H9 (cell line): ENCODE measurements around the gene MARVELD1. TPM values are rescaled to one million over a fixed set of nuclear protein-coding genes. Genes with fewer than 3 reads are reported as not detected.

ENCODE experiments used
- DNase-seq: peaks from one replicate; pipeline ENCODE4 v3.0.0-alpha.2; 2017
- H2AFZ ChIP-seq: one replicate; pipeline ENCODE4 v1.6.1; 2013; ENCODE audit warnings: mild to moderate bottlenecking, low read length, control low read depth, moderate library complexity
- H2AK5ac ChIP-seq: 2 replicates; pipeline ENCODE4 v1.6.1; 2013; ENCODE audit warnings: low read length, control low read depth, mixed read lengths; ENCODE audit not compliant: insufficient read length
- H2BK120ac ChIP-seq: one replicate; pipeline ENCODE4 v1.6.1; 2013; ENCODE audit warnings: low read depth, mild to moderate bottlenecking, low read length, control low read depth, inconsistent platforms; ENCODE audit not compliant: poor library complexity, severe bottlenecking
- H2BK12ac ChIP-seq: 2 replicates; pipeline ENCODE4 v1.6.1; 2013; ENCODE audit warnings: low read length, control low read depth, mixed read lengths, low read depth; ENCODE audit not compliant: insufficient read length
- H2BK15ac ChIP-seq: 2 replicates; pipeline ENCODE4 v1.6.1; 2013; ENCODE audit warnings: low read depth, low read length, control low read depth
- H2BK20ac ChIP-seq: one replicate; pipeline ENCODE4 v1.6.1; 2013; ENCODE audit warnings: low read depth, mild to moderate bottlenecking, low read length, control low read depth, inconsistent platforms; ENCODE audit not compliant: poor library complexity, severe bottlenecking
- H2BK5ac ChIP-seq: 2 replicates; pipeline ENCODE4 v1.6.1; 2013; ENCODE audit warnings: low read length, control low read depth, mixed read lengths; ENCODE audit not compliant: insufficient read length
- H3K14ac ChIP-seq: 2 replicates; pipeline ENCODE4 v1.6.1; 2013; ENCODE audit warnings: low read length, control low read depth; ENCODE audit not compliant: insufficient read depth
- H3K18ac ChIP-seq: 2 replicates; pipeline ENCODE4 v1.6.1; 2013; ENCODE audit warnings: low read depth, mild to moderate bottlenecking, mixed read lengths, low read length, control low read depth; ENCODE audit not compliant: insufficient read length
- H3K23ac ChIP-seq: 2 replicates; pipeline ENCODE4 v1.6.1; 2013; ENCODE audit warnings: low read length, control low read depth, mixed read lengths, low read depth; ENCODE audit not compliant: insufficient read length
- H3K23me2 ChIP-seq: 2 replicates; pipeline ENCODE4 v1.6.1; 2013; ENCODE audit warnings: low read depth, mild to moderate bottlenecking, mixed read lengths, low read length, control low read depth; ENCODE audit not compliant: insufficient read length, poor library complexity, severe bottlenecking
- H3K27ac ChIP-seq: 2 replicates; pipeline ENCODE4 v1.5.1; 2013; ENCODE audit warnings: low read length, control low read depth, mixed read lengths, low read depth; ENCODE audit not compliant: insufficient read length
- H3K27me3 ChIP-seq: 2 replicates; pipeline ENCODE4 v1.6.1; 2013; ENCODE audit warnings: low read length, control low read depth, inconsistent platforms; ENCODE audit not compliant: insufficient read depth
- H3K4ac ChIP-seq: 2 replicates; pipeline ENCODE4 v1.6.1; 2013; ENCODE audit warnings: low read depth, mild to moderate bottlenecking, control low read depth, inconsistent platforms, low read length, moderate library complexity
- H3K4me1 ChIP-seq: 2 replicates; pipeline ENCODE4 v1.6.1; 2013; ENCODE audit warnings: low read length, control low read depth, inconsistent platforms; ENCODE audit not compliant: insufficient read depth
- H3K4me2 ChIP-seq: 2 replicates; pipeline ENCODE4 v1.6.1; 2013; ENCODE audit warnings: low read length, control low read depth, mixed read lengths; ENCODE audit not compliant: insufficient read length, insufficient read depth
- H3K56ac ChIP-seq: 2 replicates; pipeline ENCODE4 v1.6.1; 2013; ENCODE audit warnings: low read depth, mild to moderate bottlenecking, mixed read lengths, low read length, control low read depth; ENCODE audit not compliant: insufficient read length
- H3K79me1 ChIP-seq: 2 replicates; pipeline ENCODE4 v1.6.1; 2013; ENCODE audit warnings: low read depth, mild to moderate bottlenecking, moderate library complexity, low read length, control low read depth, inconsistent platforms; ENCODE audit not compliant: insufficient read depth, poor library complexity, severe bottlenecking
- H3K79me2 ChIP-seq: 2 replicates; pipeline ENCODE4 v1.6.1; 2013; ENCODE audit warnings: low read length, control low read depth, inconsistent platforms; ENCODE audit not compliant: insufficient read depth
- H3K9ac ChIP-seq: 2 replicates; pipeline ENCODE4 v1.6.1; 2013; ENCODE audit warnings: low read length, control low read depth, mixed read lengths; ENCODE audit not compliant: insufficient read length; ENCODE audit errors: extremely low read depth
- H3K9me3 ChIP-seq: one replicate; pipeline ENCODE4 v1.6.1; 2013; ENCODE audit warnings: low read depth, low read length, inconsistent platforms; ENCODE audit not compliant: control insufficient read depth
- H3T11ph ChIP-seq: one replicate; pipeline ENCODE4 v1.6.1; 2013; ENCODE audit warnings: mild to moderate bottlenecking, low read length, control low read depth, inconsistent platforms
- H4K20me1 ChIP-seq: one replicate; pipeline ENCODE4 v1.6.1; 2013; ENCODE audit not compliant: control insufficient read depth, insufficient read length, insufficient read depth
- H4K5ac ChIP-seq: 2 replicates; pipeline ENCODE4 v1.6.1; 2013; ENCODE audit warnings: low read depth, mild to moderate bottlenecking, mixed read lengths, low read length, control low read depth; ENCODE audit not compliant: insufficient read length
- H4K8ac ChIP-seq: replicated peaks from 2 replicates; pipeline ENCODE4 v1.6.1; 2013; ENCODE audit warnings: low read length, control low read depth, mixed read lengths, low read depth; ENCODE audit not compliant: insufficient read length
- H4K91ac ChIP-seq: 2 replicates; pipeline ENCODE4 v1.6.1; 2013; ENCODE audit warnings: low read depth, mild to moderate bottlenecking, moderate library complexity, mixed read lengths, low read length, control low read depth; ENCODE audit not compliant: insufficient read length
- H3K27ac Mint-ChIP-seq, 3 experiments: 2 replicates in 2 of 3; 3 replicates in 1 of 3; pipeline ENCODE4 v1.8.0; 2020 to 2021; ENCODE audit warnings: mixed read lengths in 3 of 3, mild to moderate bottlenecking in 1 of 3, moderate library complexity in 1 of 3
- H3K27me3 Mint-ChIP-seq: 2 replicates; pipeline ENCODE4 v1.8.0; 2021; ENCODE audit warnings: low read depth, mild to moderate bottlenecking, moderate library complexity, mixed read lengths
- H3K36me3 Mint-ChIP-seq, 3 experiments: 2 replicates in 2 of 3; 3 replicates in 1 of 3; pipeline ENCODE4 v1.8.0; 2020 to 2021; ENCODE audit warnings: low read depth in 3 of 3, mixed read lengths in 3 of 3; ENCODE audit not compliant: insufficient read depth in 1 of 3
- H3K4me1 Mint-ChIP-seq, 2 experiments: 2 replicates each; pipeline ENCODE4 v1.8.0; 2020; ENCODE audit warnings: mixed read lengths in 2 of 2
- H3K4me3 Mint-ChIP-seq, 2 experiments: 2 replicates in 1 of 2; 3 replicates in 1 of 2; pipeline ENCODE4 v1.8.0; 2020 to 2021; ENCODE audit warnings: mild to moderate bottlenecking in 2 of 2, mixed read lengths in 2 of 2, moderate library complexity in 1 of 2
- H3K9me3 Mint-ChIP-seq, 2 experiments: 2 replicates in 1 of 2; 3 replicates in 1 of 2; pipeline ENCODE4 v1.8.0; 2020; ENCODE audit warnings: mild to moderate bottlenecking in 2 of 2, mixed read lengths in 2 of 2, moderate library complexity in 1 of 2
- WGBS: extraction: QIAGEN DNeasy Blood & Tissue Kit; methylation state at CpG from one replicate; pipeline ENCODE4 v1.1.7; 2013; ENCODE audit warnings: missing lambda C conversion rate, low lambda C conversion rate, mixed read lengths; ENCODE audit not compliant: insufficient read length; ENCODE audit errors: extremely low coverage; 5-methylcytosine and 5-hydroxymethylcytosine counted together
- total RNA-seq: library from RNA; stranded (reverse); gene quantifications from 2 replicates; pipeline ENCODE4 v1.2.1, GENCODE V29; 2021
- TF ChIP-seq, protein P1 (sequence below): fragments of 200-600 bp; sonication (generic); conservative IDR thresholded peaks from 3 replicates; pipeline ENCODE4 v1.8.0; 2021; ENCODE audit warnings: antibody characterized with exemption, mild to moderate bottlenecking

MARVELD1 gene
- total RNA-seq, 1 experiment from 2014 or later: 26.7 TPM

DNA sequence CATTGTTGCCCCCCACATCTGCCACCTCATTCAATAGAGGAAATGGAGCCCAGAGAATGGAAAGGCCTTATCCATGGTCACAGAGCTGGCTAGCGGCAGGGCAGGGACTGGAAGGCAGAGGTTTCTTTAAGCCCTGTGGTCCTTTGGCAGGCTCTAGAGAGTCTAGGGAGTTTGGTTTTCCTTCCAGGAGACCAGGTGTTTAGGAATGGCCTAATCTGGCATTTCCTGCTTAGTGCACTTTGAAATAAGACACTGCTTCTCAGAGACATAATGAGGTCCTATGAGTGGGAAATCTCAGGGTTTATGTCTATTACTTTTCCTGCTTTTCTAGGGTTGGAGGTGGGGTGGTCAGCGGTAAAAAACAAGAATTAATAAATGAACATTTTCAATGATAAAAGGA lies 6.1 kb downstream of the MARVELD1 start:
- Mint-ChIP-seq H3K9me3 (no peaks in the 10 kb centered on the region), H3K27me3 (no peaks in the 10 kb centered on the region; the same call in 1 of the 2 replicates), H3K4me1 (peaks cover 39 to 45% of the 10 kb centered on the region in 2 experiments), H3K27ac (peak overlapping the region in 2 of 3 experiments; percentile 54 to 94; a peak in 5 of 7 replicates), H3K36me3 (peaks cover 16 to 43% (median 38%) of the 10 kb centered on the region in 3 experiments), H3K4me3 (peak overlapping the region in 1 of 2 experiments; percentile 20; a peak in 1 of 5 replicates)
- peaks cover 9% of the 10 kb centered on the region for H3K23me2 ChIP-seq
- peaks cover 8% of the 10 kb centered on the region; the same call in 1 of the 2 replicates for H3K4me1 ChIP-seq
- H3K9me3 ChIP-seq: no peaks in the 10 kb centered on the region
- no peak overlapping the region for H3K9ac ChIP-seq
- no peak overlapping the region for H4K91ac ChIP-seq
- H2AK5ac ChIP-seq: no peak overlapping the region
- H2BK12ac ChIP-seq: no peak overlapping the region
- H3K14ac ChIP-seq: no peak overlapping the region
- H3K79me1 ChIP-seq: no peaks in the 10 kb centered on the region
- TF ChIP-seq, protein P1, sequence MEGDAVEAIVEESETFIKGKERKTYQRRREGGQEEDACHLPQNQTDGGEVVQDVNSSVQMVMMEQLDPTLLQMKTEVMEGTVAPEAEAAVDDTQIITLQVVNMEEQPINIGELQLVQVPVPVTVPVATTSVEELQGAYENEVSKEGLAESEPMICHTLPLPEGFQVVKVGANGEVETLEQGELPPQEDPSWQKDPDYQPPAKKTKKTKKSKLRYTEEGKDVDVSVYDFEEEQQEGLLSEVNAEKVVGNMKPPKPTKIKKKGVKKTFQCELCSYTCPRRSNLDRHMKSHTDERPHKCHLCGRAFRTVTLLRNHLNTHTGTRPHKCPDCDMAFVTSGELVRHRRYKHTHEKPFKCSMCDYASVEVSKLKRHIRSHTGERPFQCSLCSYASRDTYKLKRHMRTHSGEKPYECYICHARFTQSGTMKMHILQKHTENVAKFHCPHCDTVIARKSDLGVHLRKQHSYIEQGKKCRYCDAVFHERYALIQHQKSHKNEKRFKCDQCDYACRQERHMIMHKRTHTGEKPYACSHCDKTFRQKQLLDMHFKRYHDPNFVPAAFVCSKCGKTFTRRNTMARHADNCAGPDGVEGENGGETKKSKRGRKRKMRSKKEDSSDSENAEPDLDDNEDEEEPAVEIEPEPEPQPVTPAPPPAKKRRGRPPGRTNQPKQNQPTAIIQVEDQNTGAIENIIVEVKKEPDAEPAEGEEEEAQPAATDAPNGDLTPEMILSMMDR: no peak
- no peaks in the 10 kb centered on the region for H4K20me1 ChIP-seq
- H3K18ac ChIP-seq: no peak overlapping the region
- H2BK20ac ChIP-seq: no peak overlapping the region
- H3T11ph ChIP-seq: no peak overlapping the region
- H3K23ac ChIP-seq: no peak overlapping the region
- H4K8ac ChIP-seq: no peak overlapping the region
- H2BK120ac ChIP-seq: no peak overlapping the region
- H3K27ac ChIP-seq: no peak overlapping the region
- H3K27me3 ChIP-seq: no peaks in the 10 kb centered on the region
- H3K79me2 ChIP-seq: no peaks in the 10 kb centered on the region
- H3K4ac ChIP-seq: no peak overlapping the region
- H2BK5ac ChIP-seq: no peak overlapping the region
- no peak overlapping the region for H4K5ac ChIP-seq
- H2AFZ ChIP-seq: no peak overlapping the region
- DNase-seq: no peak
- H3K4me2 ChIP-seq: no peak overlapping the region
- WGBS: no CpG with 5 or more reads among the region's 2 CpGs
- no peak overlapping the region for H3K56ac ChIP-seq
- no peak overlapping the region for H2BK15ac ChIP-seq
